Activated CD4-positive, alpha-beta T cell treated with anti-CD3 and anti-CD28 coated beads for 24 hours (primary cell): ENCODE data around the gene ST6GALNAC4.
"Not testable (repeated sequence)": the region's sequence is repeated elsewhere in the genome, so short reads cannot be mapped to it uniquely, and the experiment has no call there.

Experiments used
- DNase-seq, 2 donors: peaks; one replicate each; pipeline ENCODE4 v3.0.0-alpha.2; 2020; ENCODE audit warnings: low read depth in 2 of 2

ST6GALNAC4 gene

GRCh38 chr9:127870153-127870491 is 46.7 kb downstream of the ST6GALNAC4 start:
- not testable (repeated sequence) for DNase-seq

DNA sequence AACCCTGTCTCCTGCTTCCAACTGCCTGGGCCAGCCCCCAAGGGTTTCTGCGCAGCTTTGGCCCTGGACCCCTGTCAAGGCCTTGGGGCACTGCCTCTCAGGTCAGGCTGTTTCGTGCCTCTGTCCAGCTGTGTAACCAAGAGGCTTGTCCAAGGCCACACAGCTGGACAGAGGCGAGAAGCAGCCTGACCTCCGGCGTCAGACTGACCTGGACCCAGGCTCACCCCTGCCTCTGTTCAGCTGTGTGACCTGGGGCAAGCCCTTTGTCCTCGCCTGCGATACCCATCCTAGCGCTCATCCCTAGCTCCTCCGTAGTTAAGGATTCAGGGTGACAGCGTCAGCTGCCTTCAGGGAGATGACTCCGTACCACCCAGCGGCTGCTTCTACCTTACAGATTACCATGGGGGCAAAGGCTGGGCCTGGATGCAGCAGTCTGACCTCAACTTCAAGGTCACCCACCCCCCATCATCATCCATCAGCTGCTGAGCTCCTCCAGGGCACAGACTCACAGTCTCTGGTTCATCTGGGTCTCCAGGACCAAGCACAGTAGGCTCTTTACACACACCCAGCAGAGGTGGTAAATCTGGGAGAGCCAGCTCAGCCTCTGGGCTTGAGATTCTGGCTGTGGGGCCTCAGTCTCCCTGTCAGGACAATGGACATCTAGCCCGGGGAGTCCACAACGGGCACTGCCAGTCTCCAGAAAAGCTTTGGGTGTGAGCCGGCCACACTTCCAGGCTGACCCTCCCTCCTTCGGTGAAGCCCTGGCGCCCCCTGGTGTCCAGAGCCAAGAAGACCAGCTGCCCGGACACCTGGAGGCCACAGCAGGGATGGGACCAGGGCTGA is 47.3 kb downstream of the ST6GALNAC4 start:
- peak; percentile 78 to 81 for DNase-seq

DNA sequence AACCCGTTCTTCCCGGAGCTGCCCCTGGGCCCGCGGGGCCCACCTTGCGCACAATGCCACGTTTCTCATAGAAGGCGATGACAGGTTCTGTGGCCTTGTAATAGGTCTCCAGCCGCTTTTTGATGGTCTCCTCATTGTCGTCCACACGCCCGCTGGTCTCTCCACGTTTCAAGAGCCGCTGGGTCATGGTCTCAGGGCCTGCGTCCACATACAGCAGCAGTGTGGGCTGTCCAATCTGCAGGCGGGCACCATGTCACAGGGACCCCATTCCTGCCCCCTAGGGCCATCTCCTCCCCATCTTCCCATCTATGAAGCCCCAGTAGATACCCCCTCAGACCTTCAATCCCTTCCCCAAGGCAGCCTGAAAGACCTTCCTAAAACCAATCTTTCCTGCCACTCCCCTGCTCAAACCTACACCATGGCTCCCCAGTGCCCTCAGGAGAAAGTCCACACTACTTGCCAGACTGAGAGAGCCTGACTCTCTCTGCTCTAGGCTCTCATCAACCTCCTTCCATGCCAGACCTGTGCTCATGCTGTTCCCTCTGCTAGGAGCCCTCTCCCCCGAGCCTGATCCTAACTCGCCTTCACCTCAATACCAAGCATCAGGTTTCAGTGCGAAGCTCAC is 48.5 kb downstream of the ST6GALNAC4 start:
- no peak for DNase-seq

GRCh38 chr9:127867356-127868277 is 49.2 kb downstream of the ST6GALNAC4 start:
- DNase-seq: no peak

GRCh38 chr9:127866535-127866934 is 50.3 kb downstream of the ST6GALNAC4 start:
- DNase-seq: no peak

DNA sequence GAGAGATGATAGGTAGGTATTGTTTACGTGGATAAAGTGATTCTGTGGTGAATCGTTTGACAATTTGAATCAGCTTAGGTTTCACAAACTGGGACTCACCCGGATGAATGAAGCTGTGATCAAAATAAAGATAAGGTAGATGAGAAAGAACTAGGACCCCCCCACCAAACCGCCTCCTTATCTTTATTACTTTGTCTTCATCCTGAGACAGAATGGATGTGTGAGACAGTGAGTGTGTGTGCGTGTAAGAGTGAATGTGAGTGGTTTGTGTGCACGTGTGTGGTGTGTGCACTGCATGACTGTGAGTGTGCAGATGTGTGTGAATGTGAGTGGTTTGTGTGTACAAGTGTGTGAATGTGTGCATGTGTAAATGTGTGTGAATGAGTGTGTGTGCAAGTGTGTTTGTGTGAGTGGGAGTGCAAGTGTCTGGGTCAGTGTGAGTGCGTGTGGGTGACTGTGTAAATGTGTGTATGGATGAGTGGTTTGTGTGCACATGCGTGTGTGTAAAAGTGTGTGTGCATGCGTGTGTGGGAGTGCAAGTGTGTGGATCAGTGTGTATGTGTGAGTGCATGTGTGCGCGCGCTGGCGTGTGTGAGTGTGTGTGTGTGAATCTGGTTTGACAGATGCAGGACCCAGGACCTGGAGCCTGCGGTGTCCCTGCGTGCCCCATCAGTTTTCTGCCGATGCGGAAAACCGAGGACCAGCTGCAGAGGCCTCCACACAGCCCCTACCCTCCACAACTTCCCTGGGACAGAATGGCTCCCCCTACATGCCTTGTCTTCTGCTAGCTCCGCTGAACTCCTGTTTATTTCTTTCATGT is 51.0 kb downstream of the ST6GALNAC4 start:
- DNase-seq: no peak

DNA sequence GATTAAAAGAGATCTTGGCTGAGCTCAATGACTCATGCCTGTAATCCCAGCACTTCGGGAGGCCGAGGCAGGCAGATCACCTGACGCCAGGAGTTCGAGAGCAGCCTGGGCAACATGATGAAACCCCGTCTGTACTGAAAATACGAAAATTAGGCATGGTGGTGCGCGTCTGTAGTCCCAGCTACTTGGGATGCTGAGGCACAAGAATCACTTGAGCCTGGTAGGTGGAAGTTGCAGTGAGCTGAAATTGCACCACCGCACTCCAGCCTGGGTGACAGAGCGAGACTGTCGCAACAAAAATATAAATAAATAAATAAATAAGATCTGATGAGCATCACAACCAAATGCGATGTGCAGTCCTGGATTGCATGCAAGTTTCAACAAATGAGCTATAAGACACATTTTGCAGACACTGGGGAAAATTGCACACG is 53.6 kb downstream of the ST6GALNAC4 start:
- DNase-seq: no peak

- no peak for DNase-seq
Measured at GRCh38 chr9:127862075-127863011, 54.5 kb downstream of the ST6GALNAC4 start.

- DNase-seq: no peak
Measured at GRCh38 chr9:127860779-127861178, 56.1 kb downstream of the ST6GALNAC4 start.

GRCh38 chr9:127860260-127860659 is 56.6 kb downstream of the ST6GALNAC4 start:
- no peak for DNase-seq

GRCh38 chr9:127858041-127858512 is 58.8 kb downstream of the ST6GALNAC4 start:
- DNase-seq: no peak
